Erythroblast (primary cell): ENCODE data around the gene DUSP14.
"Not testable (repeated sequence)": the region's sequence is repeated elsewhere in the genome, so short reads cannot be mapped to it uniquely, and the experiment has no call there.

Source experiments
- GATA1 ChIP-seq: IDR thresholded peaks from 2 replicates; pipeline ENCODE4 v1.6.1; 2011; ENCODE audit warnings: low read depth, mild to moderate bottlenecking, control low read depth, low read length, moderate library complexity
- POLR2A ChIP-seq: IDR thresholded peaks from 2 replicates; pipeline ENCODE4 v1.6.1; 2011; ENCODE audit warnings: mild to moderate bottlenecking, low read length

- TF ChIP-seq POLR2A, GATA1: not testable (repeated sequence)
These were observed 22.0 kb downstream of the DUSP14 start for GRCh38 chr17:37511642-37512041.
